Suppressor macrophage treated with lipopolysaccharide for 4 hours (primary cell): ENCODE results near the gene PARD3B.

Source experiments
- DNase-seq: peaks from one replicate; pipeline ENCODE4 v3.0.0-alpha.2; 2020

PARD3B gene

DNA sequence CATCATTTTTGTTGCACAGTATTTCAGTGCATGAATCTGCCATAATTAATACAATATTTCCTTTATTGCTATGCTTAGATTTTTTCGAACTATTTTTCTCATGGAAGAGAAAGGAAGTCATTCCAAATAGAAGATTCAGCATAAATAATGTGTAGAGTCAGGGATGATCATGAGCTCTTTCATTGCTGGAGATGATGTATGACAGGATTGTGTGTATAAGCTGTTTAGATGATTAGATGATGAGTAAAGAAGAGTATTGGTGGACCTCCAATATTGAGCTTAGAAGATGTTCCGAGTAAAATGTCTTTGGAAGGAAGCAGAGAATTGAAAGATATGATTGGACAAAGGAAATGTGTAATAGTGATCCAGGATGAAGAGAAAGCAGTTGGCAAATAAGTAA lies 364.5 kb downstream of the PARD3B start:
- DNase-seq, result no peak

DNA sequence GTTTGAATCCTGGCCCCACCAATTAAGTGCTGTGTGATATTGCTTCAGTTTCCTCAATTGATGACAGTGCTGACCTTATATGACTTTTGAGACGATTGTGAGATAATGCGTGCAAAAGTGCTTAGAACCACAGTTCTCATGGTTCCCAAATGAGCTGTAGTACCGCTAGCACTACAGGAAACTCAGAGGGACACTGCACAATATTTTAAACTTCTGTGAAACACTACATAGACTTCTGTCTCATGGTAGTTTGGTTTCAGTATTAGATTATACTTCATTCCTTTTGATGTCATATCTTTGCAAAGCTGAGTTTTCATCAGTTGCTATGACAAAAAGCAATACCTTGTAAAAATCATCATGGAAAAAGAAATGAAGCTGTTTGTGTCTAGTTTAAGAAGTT lies 368.0 kb downstream of the PARD3B start:
- DNase-seq, result no peak

DNA sequence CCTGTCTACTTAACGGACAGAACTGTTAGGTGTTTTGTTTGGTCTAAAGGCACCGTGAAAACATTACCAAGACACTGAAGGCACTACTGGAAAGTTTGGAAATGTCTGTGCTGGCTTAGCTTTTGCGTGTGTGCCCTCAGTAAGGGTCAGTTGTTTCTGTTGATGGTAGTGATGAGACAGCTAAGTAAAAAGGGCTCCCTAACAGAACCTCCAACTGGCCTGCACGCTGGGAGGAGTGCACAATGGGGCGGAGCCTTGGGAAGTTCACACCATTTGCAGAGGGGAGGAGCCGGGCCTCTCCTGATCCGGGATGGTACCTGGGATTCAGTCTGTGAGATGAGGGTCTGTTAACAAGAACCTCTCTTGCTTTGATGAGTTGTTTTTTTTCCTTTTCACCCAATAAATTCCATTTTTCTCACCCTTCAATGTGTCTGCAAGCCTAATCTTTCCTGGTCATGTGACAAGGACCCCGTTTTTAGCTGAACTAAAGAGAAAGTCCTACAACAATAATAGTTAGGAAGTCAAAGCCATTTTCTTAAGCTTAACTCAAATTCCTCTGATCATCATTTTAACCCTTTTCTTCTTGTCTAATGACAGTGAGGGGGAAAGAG lies 368.7 kb downstream of the PARD3B start:
- DNase-seq, result no peak

DNA sequence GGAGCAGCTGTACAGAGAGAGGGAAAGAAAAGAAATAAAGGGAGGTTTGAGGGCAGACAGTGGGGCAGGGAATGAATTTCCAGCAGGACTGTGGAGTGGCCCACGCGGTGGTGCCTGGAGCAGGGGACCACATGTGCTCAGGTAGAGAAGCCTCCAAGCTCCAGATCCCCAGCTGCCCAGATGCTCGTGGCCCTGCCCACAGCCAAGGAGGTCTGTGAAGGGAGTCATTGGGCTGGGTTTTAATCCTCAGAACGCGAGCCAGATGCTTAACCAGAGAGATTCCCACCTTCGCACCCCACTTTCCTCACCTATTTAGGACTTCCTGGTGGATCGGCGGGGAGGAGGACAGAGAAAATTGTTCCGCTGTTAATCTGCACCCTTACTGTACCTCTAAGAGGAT lies 369.4 kb downstream of the PARD3B start:
- DNase-seq, result no peak

DNA sequence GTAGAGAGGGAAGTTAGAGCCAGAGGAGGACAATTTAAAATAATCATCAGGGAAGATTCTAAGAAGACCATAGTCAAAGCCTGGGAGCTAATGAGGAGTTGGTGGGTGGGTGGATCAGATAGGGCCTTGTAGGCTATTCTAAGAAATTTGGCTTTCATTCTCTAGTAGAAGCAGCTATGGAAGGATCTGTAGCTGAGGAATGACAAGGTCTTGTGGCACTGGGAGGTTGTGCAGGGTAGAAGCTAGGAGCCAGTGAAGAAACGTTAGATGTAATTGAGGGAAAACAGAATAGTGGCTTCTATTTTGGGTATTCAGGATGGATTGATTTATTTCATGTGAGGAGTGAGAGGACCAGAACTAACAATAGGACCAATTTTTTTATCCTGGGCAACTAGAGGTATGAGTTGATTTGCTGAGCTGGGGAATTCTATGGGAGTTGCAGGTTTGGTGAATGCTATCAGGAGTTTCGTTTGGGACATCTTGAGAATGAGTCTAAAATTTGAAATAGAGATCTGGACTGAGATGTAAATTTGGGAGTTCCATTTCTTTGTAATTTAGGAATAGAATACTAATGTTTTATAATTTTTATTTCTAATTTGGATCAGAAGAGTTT lies 371.9 kb downstream of the PARD3B start:
- DNase-seq, result no peak

DNA sequence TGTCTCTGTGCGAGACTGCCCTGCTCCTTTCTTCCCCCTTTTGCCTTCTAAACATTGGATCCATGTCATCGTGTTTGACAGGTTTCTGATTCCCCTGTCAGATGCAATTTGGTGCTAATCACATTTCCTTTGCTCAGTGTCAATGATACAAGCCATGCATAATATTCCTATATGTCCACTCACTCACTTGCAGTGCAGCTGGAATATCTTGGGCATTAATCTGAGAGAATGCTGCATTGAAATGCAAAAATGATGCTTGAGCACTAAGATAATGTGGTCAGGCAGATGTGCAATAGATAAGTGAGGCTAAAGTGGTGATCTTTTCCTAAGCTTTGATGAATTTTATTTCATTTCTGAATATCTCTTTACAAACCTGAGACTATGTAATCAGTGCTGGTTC lies 375.5 kb downstream of the PARD3B start:
- no peak for DNase-seq

DNA sequence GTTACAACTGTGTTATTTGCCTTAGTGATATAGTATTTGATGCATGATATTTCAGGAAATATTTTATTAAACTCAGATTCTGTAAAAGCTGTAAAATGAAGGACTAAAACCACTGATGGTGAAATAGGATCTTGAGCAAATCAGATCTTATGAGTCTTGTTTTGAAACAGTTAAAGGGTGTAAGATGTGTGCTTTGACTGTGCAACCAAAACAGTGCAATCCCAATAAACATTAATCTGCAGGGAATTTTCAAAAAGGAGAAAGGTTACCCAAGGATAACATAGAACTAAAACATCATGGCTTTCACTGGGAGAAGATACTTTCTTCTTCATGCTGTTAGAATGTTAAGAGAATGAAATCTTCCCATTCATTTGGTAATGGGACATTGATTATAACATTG lies 378.7 kb downstream of the PARD3B start:
- no peak for DNase-seq

DNA sequence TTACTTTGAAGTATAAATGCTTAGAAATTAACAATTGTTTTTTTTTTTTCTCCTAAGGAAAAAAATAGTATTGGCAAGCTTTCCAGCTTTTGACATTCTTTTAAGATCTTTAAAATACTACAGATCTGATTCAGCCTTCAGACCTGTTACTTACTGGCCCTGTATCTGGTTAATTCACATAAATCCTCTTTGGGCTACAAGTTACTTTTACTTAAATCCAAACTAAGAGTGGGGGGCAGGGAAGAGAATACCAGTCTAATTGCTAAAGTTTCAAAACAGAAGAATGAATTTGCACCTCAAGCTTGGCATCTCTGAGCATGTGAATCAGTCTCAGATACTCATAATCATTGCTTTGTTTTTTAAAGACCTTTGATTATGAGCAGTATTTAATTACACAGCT lies 386.3 kb downstream of the PARD3B start:
- DNase-seq, result no peak

DNA sequence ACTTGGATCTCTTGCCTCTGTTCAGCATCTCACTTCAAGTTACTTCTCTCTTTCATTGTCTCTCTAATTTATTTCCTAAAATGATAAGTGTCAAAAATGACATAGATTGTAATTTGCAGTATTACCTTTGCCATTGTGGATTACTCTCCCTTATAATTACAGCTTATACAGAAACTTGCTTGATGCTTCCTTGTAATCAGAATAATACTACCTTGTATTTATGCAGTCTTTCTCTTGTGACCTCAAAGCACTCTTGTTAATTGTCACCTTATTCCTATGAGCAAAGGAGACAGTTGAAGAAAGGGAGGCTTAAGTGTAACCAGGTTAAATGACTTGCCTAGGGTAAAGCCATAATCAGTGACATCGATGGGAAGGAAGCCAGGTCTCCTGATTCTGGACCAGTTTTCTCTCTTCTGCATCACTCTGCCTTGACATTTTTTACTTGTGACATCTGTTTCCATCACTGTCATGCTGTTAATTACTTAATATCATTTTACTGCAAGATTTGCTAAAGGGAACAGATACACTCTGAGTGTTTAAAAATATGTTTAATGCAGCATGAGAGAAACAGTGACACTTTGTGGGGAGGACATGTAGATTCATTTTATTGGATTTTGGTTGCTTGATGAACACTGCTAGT lies 388.6 kb downstream of the PARD3B start:
- no peak for DNase-seq

DNA sequence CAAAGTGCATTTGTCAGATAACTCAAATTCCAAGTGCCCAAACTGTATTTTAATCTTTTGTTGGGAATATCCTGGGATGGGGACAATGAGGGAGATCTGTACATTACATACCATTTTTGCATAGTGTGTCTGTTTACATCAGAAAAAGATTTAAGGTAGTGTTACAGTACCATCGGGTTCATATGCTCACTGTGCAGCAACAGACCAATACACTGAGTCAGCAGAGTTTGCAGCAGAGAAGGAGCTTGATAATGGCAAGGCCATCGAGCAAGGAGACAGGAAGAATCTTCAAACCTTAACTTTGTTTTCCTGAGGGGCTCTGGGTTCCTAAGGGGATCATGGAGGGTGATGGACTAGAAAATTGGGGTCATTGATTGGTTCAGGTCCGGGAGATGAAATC lies 399.7 kb downstream of the PARD3B start:
- no peak for DNase-seq

DNA sequence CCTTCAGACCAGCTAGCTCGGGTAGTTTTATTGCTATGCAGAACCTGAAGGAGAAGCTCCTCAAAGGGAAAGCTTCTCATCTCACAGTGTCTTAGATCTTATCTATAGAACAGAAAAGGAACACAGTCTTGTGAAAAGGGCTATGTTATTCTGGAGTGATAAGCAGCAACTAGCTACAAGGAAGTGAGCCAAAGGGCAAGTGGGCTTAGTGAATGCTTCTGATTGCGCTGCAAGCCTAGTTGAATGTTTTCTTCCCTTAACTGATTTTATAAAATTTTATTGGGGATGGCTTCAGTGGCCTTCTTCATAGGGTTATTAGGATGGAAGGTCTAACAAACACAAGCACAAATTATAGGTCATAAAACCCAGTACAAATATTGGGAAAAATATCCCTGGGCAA lies 400.1 kb downstream of the PARD3B start:
- DNase-seq, result no peak

DNA sequence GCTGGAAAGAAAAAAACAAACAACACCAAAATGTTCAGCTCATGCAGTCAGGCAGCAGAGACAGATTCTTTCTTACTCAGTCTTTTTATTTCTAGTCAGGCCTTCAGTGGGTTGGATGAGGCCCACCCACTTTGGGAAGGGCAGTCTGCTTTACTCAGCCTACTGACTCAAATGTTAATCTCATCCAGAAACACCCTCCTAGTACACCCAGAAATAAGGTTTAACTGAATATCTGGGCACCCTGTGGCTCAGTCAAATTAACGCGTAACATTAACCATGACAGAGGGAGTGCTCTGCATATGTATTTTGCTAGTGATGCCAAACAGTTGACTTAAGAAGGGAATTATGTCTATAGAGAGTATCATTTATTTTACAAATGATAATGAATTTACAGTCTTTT lies 401.6 kb downstream of the PARD3B start:
- DNase-seq, result no peak

DNA sequence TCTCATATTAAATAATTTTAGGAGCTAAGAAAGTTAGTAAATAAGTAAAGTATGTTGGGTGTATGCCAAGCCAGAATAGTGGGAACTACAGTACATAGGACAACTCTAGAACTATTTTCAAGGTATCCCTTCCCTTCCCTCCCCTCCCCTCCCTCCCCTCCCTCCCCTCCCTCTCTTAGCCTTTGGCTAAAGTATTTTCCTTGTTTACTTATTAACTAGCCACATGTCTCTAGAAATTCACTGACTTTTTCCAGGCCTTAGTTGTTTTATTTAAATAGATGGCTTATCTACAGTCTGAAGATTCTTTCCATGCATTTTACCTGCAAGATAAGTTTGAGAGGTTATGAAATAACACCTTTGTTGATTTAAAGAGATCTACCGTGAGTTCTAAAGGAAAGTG lies 402.1 kb downstream of the PARD3B start:
- no peak for DNase-seq

DNA sequence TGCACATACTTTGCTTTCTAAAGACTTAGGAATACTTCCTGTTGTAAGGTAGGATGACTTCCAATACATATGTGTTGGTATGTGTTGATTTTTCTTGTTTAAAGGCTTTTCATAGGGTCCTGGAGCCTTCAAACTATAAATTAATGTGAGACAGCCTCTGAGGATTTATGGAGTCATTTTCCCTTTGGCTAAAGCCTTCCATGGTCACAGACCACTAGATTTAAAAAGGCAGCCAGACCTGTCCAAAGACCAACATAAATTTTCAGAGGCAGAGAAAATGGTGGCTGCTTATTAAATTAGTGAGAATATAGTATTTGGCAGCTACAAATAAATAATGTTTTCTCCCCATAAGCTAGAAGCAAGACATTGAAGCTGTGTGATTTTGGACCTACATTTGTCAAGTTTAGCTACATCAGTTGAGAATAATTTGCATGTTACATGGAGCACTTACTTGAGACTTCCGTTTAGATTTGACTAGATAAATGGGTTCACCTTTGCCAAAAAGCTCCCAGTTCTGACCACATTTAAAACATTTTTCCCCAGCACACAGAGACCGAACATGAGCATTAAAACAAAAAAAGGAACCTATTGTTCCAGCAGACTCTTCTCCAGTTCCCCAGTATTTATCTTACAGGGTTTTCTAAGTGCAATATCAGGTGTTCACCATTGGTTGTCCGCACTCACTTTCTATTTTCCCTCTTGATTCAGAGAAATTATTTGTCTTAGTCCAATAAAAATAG lies 402.9 kb downstream of the PARD3B start:
- no peak for DNase-seq

DNA sequence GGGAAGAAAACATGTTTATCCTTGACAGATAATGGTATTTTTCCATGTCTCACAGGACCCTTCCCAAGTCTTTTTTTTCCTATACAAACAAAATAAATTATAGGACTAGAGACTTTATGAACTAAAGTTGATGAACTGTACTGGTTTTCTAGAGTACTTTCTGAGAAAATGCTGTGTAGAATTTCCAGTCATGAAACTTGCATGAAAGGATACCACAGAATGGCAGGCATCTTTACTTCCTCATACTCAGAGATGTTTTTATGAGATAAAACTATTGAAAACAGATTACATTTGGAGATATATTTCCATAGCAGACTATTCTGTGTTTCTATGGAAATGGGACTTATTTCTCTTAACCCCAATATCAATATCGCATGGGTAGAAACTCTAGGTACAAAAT lies 403.5 kb downstream of the PARD3B start:
- no peak for DNase-seq

DNA sequence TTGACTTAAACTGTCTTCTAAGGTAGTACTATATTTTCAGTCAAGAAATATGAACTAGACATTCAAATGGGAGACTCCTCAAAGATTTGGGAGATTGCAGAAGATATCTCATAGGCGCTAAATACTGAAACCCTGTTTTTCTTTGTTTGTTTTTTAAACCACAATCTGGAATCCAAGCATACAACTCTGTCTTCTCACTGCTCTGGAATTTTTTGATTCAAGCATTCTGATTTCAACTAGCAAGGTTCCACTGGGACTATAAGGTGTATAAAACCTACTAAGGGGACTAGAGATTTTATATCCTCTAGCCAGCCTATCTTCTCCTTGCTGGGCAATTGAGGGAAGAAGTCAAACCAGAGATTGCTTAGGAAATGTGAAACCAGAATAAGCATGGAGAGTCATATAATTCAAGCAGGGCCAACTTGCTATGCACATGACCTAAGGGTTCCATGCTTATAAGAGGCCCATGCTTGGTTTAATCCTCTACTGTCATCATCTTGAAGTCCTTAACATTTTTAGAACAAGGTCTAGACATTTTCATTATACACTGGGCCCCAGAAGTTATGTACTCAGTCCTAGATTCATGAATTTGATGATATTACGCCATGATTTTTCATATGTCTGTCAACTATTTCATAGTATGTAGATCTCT lies 405.5 kb downstream of the PARD3B start:
- no peak for DNase-seq

DNA sequence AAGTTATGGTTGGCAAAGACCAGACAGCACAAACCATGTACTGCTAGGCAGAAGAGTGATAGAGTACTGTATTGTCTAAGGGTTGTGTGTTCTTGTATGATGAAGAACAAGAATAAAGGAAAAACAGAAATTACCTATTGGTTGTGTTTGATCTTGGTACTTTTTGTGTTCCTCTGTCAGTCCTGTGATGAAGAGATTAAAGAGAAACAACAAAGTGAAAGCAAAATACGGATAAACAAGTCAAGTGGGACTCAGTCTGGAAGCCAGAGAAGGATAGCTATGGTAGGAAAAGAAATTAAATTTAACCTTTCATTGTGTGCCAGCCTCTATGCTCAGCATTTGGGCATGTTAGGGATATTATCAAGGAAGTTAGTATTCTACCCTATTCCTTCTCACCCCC lies 413.1 kb downstream of the PARD3B start:
- no peak for DNase-seq

DNA sequence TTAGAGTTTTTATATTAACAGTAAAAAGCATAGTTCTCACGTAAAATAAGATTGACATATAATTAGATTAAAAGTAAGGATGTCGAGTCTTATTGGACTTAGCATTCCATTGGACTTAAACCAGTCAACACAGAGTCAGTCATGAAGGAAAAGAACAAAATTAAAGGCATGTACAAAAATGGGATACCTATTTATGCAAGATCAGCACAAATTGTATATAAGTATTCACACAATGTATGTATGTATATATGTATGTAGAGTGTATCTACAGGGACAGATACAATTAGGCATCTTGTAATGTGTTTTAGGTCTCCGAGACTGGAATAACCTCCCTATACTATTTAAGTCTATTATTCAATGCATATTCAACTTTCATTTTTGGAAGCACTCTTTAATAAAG lies 419.1 kb downstream of the PARD3B start:
- no peak for DNase-seq

DNA sequence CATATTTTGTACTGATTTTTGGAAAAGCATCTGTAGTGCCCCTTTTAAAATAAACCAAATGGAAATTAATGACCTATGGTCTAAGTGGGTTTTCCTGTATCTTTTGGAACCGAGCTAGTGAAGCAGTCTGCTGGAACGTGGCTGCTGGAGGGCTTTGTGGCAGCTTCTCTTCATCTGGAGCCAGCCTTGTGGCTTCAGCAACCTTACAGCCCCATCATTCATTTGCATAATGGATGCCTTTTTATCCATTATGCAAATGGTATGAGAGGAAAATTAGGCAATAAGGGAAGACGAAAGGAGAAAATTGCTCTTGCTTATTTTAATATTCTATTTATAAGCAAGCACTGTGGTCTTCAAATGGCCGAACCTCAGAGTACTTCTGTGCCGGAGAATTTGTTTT lies 421.0 kb downstream of the PARD3B start:
- DNase-seq, result no peak

DNA sequence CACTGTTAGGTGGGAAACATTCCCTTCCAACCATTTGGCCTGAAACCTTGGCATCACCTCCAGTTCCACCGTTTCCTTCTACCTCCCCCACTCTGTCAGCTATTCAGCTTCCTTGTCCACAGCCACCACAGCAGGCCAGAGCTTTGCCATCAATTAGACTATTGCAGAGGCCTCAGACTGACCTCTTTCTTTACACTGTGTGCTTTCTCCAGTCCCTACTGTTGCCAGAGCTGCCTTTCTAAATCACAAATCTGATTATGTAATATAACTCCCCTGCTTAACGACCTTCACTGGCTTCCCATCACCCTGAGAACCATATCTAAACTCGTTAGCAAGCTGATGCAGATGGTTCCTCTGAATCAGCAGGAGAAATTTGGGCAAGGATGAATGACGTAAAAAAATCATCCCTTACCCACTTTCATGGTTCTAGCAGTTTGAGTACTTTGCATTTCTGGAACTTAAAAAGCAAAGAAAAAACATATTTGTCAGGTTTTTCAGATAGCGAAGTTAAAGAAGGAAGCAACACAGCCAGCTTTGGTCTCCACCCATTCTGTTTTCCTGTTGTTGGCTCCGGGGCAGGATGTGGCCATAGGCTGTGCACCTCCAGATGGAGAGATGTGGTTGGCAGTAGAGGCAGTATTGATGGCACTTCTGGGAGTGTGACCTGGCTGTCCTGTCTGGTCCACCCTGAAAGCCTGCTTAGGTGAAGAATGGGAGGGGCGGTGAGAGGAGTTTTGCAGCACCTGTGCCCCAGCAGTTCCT lies 422.1 kb downstream of the PARD3B start:
- DNase-seq, result no peak

DNA sequence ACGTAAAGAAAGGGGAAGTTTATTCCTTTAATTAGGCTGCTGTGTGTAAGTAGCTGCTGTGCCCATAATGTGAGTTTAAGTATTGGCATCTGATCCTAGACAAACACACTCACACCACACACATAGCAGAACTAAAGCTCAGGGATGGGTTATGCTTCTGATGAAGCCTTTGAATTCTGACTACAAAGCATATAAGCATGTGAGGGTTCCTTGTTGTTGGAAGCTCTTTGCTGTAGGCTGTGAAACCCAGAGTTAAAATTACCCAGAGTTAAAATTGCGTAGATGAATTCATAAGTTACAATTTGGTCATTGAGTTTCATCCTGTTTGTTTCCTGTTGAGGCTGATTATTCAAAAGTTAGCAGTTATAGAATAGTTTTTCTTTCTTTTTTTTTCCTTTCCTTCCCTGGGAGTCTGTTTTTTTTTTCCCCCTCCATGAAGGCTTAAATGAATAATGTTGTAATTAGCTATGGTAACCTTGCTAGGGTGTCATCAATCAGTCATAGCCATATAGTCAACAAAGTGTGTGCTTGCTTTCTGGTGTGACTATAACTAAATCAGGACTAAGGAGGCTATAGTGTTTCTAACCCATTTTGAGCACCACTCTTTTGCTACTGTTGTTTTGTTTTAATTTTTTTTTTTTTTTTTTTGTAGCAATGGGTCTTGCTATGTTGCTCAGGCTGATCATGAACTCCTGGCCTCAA lies 426.1 kb downstream of the PARD3B start:
- no peak for DNase-seq

DNA sequence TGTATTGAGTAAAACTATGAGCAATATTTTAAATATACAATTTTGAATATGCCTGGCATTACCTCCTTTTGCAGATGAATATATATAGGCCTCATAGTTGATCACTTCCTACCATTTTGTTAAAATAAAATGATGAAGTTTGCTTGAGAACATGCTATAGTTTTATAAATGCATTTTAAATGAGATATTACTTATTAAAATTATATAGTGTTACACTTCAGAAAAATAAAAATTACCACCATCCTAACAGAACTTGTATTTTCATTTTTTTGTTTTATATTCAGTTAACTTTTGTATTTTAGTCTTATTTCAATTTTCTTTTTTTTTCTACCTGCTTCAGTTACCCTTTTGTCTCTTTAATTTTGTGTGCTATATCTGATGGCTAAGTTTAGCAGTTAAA lies 426.9 kb downstream of the PARD3B start:
- DNase-seq, result no peak
